KMS-11 (cell line): ENCODE data around the gene PROC.

ENCODE experiments used
- H2AFZ ChIP-seq: fragments of 200-600 bp; sonication (generic); 2 replicates; pipeline ENCODE4 v1.6.1; 2016; ENCODE audit warnings: antibody characterized with exemption, mixed run types, low read depth
- H3K27ac ChIP-seq: fragments of 200-600 bp; sonication (generic); 2 replicates; pipeline ENCODE4 v1.6.1; 2016; ENCODE audit warnings: mild to moderate bottlenecking, mixed run types
- H3K27me3 ChIP-seq: fragments of 200-600 bp; sonication (generic); 2 replicates; pipeline ENCODE4 v1.6.1; 2017; ENCODE audit warnings: mild to moderate bottlenecking, low read depth, mixed run types, moderate library complexity; ENCODE audit not compliant: insufficient read depth
- H3K36me3 ChIP-seq: fragments of 200-600 bp; sonication (generic); 2 replicates; pipeline ENCODE4 v1.6.1; 2017; ENCODE audit warnings: mild to moderate bottlenecking, mixed run types; ENCODE audit not compliant: insufficient read depth
- H3K4me1 ChIP-seq: fragments of 200-600 bp; sonication (generic); 2 replicates; pipeline ENCODE4 v1.6.1; 2016; ENCODE audit warnings: mild to moderate bottlenecking, low read depth, mixed run types; ENCODE audit not compliant: poor library complexity, severe bottlenecking
- H3K4me2 ChIP-seq: fragments of 200-600 bp; sonication (generic); 2 replicates; pipeline ENCODE4 v1.7.0; 2016; ENCODE audit warnings: mild to moderate bottlenecking, mixed run types
- H3K4me3 ChIP-seq: fragments of 200-600 bp; sonication (generic); IDR thresholded peaks from 2 replicates; pipeline ENCODE4 v1.6.1; 2017; ENCODE audit warnings: low read depth, low read length, mixed read lengths; ENCODE audit not compliant: insufficient read depth
- H3K79me2 ChIP-seq: fragments of 200-600 bp; sonication (generic); 2 replicates; pipeline ENCODE4 v1.6.1; 2016; ENCODE audit warnings: low read depth, mixed run types; ENCODE audit not compliant: insufficient read depth
- H3K9ac ChIP-seq: fragments of 200-600 bp; sonication (generic); 2 replicates; pipeline ENCODE4 v1.6.1; 2016; ENCODE audit warnings: mild to moderate bottlenecking, mixed run types
- H4K20me1 ChIP-seq: fragments of 200-600 bp; sonication (generic); 2 replicates; pipeline ENCODE4 v1.6.1; 2016; ENCODE audit warnings: mild to moderate bottlenecking, mixed run types; ENCODE audit not compliant: insufficient read depth
- TF ChIP-seq, protein P1 (sequence below): fragments of 200-600 bp; sonication (generic); conservative IDR thresholded peaks from 2 replicates; pipeline ENCODE4 v1.6.1; 2017; ENCODE audit warnings: low read depth, mild to moderate bottlenecking, antibody characterized with exemption, low read length, moderate library complexity, mixed read lengths

PROC gene

DNA sequence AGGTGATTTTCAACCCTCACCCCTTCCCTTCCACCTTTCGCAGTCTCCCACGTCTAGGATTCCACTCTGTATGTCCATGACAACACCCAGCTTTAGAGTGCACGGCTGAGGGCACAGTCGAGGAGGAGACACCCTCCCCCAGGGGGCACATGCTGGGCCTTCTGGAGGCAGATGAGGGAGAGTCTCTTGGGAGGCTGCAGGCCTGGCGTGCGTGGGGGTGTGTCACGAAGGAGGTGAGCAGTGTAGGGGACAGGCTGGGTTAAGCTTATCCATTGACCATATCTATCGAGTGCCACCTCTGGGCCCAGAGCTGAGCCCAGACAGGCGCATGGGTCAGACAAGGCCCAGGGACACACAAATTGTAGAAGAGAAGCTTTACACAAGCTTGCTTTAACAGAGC lies 18.8 kb downstream of the PROC start:
- TF ChIP-seq, protein P1, sequence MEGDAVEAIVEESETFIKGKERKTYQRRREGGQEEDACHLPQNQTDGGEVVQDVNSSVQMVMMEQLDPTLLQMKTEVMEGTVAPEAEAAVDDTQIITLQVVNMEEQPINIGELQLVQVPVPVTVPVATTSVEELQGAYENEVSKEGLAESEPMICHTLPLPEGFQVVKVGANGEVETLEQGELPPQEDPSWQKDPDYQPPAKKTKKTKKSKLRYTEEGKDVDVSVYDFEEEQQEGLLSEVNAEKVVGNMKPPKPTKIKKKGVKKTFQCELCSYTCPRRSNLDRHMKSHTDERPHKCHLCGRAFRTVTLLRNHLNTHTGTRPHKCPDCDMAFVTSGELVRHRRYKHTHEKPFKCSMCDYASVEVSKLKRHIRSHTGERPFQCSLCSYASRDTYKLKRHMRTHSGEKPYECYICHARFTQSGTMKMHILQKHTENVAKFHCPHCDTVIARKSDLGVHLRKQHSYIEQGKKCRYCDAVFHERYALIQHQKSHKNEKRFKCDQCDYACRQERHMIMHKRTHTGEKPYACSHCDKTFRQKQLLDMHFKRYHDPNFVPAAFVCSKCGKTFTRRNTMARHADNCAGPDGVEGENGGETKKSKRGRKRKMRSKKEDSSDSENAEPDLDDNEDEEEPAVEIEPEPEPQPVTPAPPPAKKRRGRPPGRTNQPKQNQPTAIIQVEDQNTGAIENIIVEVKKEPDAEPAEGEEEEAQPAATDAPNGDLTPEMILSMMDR: no peak
- Histone ChIP-seq H3K27ac (no peak overlapping the region), H2AFZ (no peak overlapping the region), H3K4me2 (no peak overlapping the region), H3K4me3 (no peak overlapping the region), H3K27me3 (no peaks in the 10 kb centered on the region), H3K9ac (no peak overlapping the region), H3K4me1 (no peaks in the 10 kb centered on the region), H3K79me2 (no peaks in the 10 kb centered on the region), H3K36me3 (no peaks in the 10 kb centered on the region), H4K20me1 (no peaks in the 10 kb centered on the region)

DNA sequence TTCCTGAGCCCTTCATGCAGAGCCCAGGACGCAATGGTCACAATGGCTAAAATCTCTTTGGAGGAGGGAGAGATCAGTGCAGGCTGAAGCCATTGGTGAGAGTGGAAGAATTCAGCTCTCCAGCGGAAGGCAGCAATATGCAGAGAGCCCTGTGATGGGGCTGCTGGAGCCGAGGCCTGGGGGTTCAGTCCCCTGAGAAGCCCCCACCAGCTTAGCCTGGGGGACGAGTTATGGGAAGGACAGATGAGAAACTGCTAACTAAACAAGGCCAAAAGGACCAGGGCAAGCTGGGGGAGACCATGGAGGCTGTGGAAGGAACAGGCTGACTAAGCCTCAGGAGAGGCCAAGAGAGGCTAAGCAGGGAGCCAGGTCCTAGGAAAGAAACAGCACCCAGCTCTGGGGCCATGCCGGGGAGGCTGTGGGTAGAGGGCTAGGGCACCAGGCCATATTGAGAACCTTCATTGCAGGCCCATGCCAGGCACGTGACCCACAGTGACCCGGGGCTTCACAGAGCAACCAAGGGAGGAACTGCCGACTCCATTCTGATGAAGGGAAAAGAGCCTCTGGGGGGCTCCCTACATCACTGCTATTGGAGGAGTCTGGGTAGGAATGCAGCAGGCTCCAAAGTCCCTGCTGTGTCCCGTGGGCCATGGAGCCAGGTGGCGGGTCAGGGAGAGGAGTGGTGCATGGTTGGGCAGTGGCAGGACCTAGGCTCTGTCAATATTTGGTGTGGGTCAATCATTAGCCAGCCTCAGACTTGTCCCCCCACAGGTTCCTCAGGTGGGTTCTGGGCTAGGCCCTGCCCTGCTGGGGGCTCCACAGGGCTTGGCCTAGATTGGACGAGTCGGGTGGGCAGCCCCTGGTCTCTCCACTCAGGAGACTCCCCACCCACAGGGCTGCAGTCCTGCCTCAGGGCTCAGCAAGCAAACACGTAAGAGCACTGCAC lies 19.8 kb downstream of the PROC start:
- Histone ChIP-seq H2AFZ (no peak overlapping the region), H3K4me3 (no peak overlapping the region), H3K4me2 (no peak overlapping the region), H3K27me3 (no peaks in the 10 kb centered on the region), H3K79me2 (no peaks in the 10 kb centered on the region), H4K20me1 (no peaks in the 10 kb centered on the region), H3K4me1 (no peaks in the 10 kb centered on the region), H3K27ac (no peak overlapping the region), H3K9ac (no peak overlapping the region), H3K36me3 (no peaks in the 10 kb centered on the region)
- TF ChIP-seq, protein P1: no peak

DNA sequence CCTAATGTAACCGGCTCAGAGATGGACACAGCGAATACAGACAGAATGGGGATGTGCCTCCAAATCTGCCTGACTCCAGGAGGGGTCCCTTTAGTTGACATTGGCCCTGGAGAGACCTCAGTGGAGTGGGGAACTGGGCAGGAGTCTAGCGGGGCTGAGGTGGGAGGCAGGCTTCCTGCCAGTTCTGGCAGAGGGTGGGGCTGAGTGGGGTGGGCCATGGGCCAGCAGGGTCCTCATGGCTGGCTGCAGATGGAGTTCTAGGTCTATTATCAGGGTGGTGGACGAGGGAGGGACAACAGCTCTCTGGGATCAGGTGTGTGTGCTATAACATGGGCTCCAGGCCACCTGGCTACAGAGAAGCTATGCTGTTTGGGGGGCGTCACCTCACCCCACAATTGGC lies 21.1 kb downstream of the PROC start:
- H3K36me3 ChIP-seq: no peaks in the 10 kb centered on the region
- H3K27ac ChIP-seq: no peak overlapping the region
- H2AFZ ChIP-seq: no peak overlapping the region
- TF ChIP-seq, protein P1: no peak
- no peak overlapping the region for H3K9ac ChIP-seq
- no peak overlapping the region for H3K4me2 ChIP-seq
- no peaks in the 10 kb centered on the region for H3K79me2 ChIP-seq
- no peak overlapping the region for H3K4me3 ChIP-seq
- no peaks in the 10 kb centered on the region for H4K20me1 ChIP-seq
- H3K4me1 ChIP-seq: no peaks in the 10 kb centered on the region
- H3K27me3 ChIP-seq: no peaks in the 10 kb centered on the region

DNA sequence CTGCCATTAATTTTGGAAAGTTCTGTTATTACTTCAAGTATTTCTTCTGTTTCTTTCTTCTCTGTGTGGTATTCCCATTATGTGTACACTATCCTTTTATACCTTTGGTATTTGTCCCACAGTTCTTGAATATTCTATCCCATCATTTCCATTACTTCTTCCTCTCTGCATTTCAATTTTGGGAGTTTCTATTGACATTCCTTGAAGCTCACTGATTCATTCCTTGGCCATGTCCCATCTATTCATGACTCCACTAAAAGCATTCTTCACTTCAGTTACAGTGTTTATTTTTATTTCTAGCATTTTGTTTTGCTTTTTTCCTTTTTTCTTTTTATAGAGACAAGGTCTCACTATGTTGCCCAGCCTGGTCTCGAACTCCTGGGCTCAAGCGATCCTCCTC lies 30.3 kb downstream of the PROC start:
- H3K27ac ChIP-seq: no peak overlapping the region
- H3K4me2 ChIP-seq: no peak overlapping the region
- H4K20me1 ChIP-seq: no peaks in the 10 kb centered on the region
- no peaks in the 10 kb centered on the region for H3K4me1 ChIP-seq
- H3K79me2 ChIP-seq: no peaks in the 10 kb centered on the region
- H3K27me3 ChIP-seq: no peaks in the 10 kb centered on the region
- H3K9ac ChIP-seq: no peak overlapping the region
- no peak overlapping the region for H2AFZ ChIP-seq
- H3K4me3 ChIP-seq: no peak overlapping the region
- TF ChIP-seq, protein P1: no peak
- no peaks in the 10 kb centered on the region for H3K36me3 ChIP-seq
